MCF 10A (cell line): Measurements from ENCODE around the gene CPA3. TPM values are rescaled to one million over a fixed set of nuclear protein-coding genes. Genes with fewer than 3 reads are reported as not detected.

Source experiments
- BruUV-seq: library from RNA; stranded (reverse); fragments of 400-500 nt; replicated peaks from 2 replicates; lab custom pipeline; 2021; lab: Mats Ljungman, UMichigan
- CTCF ChIA-PET: fragments of 300-600 bp; sonication (Branson Sonifier 250); formaldehyde crosslinking; extraction: SDS; loops from one replicate; lab custom pipeline; 2021; ENCODE audit warnings: antibody characterized with exemption, inconsistent platforms; lab: Yijun Ruan, JAX
- POLR2A ChIA-PET: fragments of 300-600, 350-650 bp; sonication (Branson Sonifier 250); formaldehyde crosslinking; extraction: SDS; loops from one replicate; lab custom pipeline; 2020; ENCODE audit warnings: antibody characterized with exemption, inconsistent platforms; lab: Yijun Ruan, JAX
- DNase-seq: peaks from one replicate; pipeline ENCODE4 v3.0.0-alpha.2; 2018; ENCODE audit not compliant: unreplicated experiment
- H3K27ac Mint-ChIP-seq: one replicate; pipeline ENCODE4 v1.8.0; 2022; ENCODE audit warnings: mild to moderate bottlenecking, low read depth, mixed read lengths; ENCODE audit not compliant: unreplicated experiment
- H3K27me3 Mint-ChIP-seq: one replicate; pipeline ENCODE4 v1.8.0; 2022; ENCODE audit warnings: mixed read lengths; ENCODE audit not compliant: insufficient read depth, unreplicated experiment
- H3K36me3 Mint-ChIP-seq: one replicate; pipeline ENCODE4 v1.8.0; 2022; ENCODE audit warnings: mild to moderate bottlenecking, moderate library complexity, mixed read lengths; ENCODE audit not compliant: insufficient read depth, unreplicated experiment
- H3K4me1 Mint-ChIP-seq: one replicate; pipeline ENCODE4 v1.8.0; 2022; ENCODE audit warnings: mixed read lengths; ENCODE audit not compliant: insufficient read depth, unreplicated experiment
- H3K4me3 Mint-ChIP-seq: one replicate; pipeline ENCODE4 v1.8.0; 2022; ENCODE audit warnings: mild to moderate bottlenecking, moderate library complexity, mixed read lengths; ENCODE audit not compliant: unreplicated experiment
- H3K9me3 Mint-ChIP-seq: one replicate; pipeline ENCODE4 v1.8.0; 2022; ENCODE audit warnings: mixed read lengths; ENCODE audit not compliant: unreplicated experiment
- intact Hi-C: fragments of 100-400 bp; cut with micrococcal nuclease; formaldehyde crosslinking; loops from 2 replicates; pipeline ENCODE4 v1.14.1; 2022
- total RNA-seq: library from RNA; stranded (reverse); gene quantifications from 2 replicates; pipeline ENCODE4 v1.2.3, GENCODE V29; 2022
- TF ChIP-seq, protein P1 (sequence below): fragments of 200-600 bp; IDR thresholded peaks from one replicate; pipeline ENCODE4 v1.8.0; 2022; ENCODE audit warnings: antibody characterized with exemption, mild to moderate bottlenecking; ENCODE audit not compliant: unreplicated experiment

CPA3 gene
- total RNA-seq, 1 experiment from 2014 or later: not detected

DNA sequence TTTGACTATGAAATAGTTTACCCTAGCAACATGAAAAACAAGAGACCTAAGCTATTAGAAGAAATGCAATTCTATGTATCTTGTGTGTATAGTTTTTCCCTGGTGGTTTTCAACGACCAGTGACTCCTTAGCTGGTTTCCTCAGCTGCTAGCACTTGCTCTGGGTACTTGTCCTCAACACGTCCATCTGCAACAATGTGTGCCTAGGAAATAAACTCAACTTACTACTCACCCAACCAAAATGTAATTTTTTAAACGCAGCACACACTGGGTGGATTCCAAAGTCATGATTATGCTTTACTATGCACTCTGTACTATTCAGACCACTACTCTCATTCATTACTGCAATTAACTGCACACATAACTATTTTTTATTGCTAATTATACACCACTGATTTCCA lies 31.0 kb downstream of the CPA3 start:
- Mint-ChIP-seq H3K27ac (no peak overlapping the region), H3K9me3 (no peaks in the 10 kb centered on the region), H3K4me1 (no peaks in the 10 kb centered on the region), H3K36me3 (no peaks in the 10 kb centered on the region), H3K4me3 (no peak overlapping the region), H3K27me3 (peaks cover 89% of the 10 kb centered on the region)
- ChIA-PET POLR2A (interaction anchor here (0.7 kb wide), 1 partner anchor 16 kb away, joined by 3 read pairs; no protein-coding TSS in a partner anchor), CTCF (interaction anchor here (0.7 to 1.1 kb wide), 2 partner anchors 33 to 36 kb away, joined by 3 read pairs; no protein-coding TSS in a partner anchor)
- TF ChIP-seq, protein P1, sequence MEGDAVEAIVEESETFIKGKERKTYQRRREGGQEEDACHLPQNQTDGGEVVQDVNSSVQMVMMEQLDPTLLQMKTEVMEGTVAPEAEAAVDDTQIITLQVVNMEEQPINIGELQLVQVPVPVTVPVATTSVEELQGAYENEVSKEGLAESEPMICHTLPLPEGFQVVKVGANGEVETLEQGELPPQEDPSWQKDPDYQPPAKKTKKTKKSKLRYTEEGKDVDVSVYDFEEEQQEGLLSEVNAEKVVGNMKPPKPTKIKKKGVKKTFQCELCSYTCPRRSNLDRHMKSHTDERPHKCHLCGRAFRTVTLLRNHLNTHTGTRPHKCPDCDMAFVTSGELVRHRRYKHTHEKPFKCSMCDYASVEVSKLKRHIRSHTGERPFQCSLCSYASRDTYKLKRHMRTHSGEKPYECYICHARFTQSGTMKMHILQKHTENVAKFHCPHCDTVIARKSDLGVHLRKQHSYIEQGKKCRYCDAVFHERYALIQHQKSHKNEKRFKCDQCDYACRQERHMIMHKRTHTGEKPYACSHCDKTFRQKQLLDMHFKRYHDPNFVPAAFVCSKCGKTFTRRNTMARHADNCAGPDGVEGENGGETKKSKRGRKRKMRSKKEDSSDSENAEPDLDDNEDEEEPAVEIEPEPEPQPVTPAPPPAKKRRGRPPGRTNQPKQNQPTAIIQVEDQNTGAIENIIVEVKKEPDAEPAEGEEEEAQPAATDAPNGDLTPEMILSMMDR: no peak
- intact Hi-C loops: no loop called here
- DNase-seq: no peak
- BruUV-seq: no TSS peak

DNA sequence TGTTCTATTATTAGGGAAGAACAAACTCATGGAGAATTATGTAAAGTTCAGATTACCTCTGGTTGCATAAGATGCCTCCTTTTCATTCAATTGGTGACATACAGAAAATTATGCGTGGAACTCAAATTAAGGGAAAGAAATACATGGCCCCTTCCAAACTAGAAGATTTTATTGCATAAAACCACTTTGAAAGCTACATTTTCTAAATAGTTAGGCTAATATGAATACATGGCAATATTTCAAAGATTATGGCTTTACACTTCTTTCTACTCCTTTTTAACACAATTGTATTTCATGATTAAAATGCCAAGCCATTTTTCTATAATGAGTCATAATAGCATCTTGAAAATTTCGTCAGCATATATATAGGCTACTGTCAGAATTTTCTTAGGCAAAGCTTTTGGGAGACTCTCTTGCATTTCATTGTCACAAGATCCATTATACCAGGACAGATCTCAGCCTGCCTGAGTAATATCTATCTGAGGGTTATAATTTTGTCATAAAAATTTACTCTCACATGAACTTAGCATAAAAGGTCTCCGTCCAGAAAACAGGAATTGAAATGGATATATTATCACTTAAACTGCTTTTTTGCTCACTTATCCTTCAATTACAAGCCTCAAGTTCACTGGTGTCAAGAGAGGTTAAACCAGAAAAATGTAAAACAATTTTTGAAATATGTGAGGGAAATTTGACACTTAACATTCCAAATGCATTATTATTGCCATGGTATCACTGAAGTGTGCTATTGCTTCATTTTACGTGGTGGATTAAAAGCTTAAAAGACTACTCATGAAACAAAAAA lies 37.1 kb downstream of the CPA3 start:
- H3K27ac Mint-ChIP-seq: no peak overlapping the region
- no TSS peak for BruUV-seq
- TF ChIP-seq, protein P1: no peak
- intact Hi-C loops: no loop called here
- peak; percentile 11 for DNase-seq
- POLR2A ChIA-PET: no interaction called here
- H3K27me3 Mint-ChIP-seq: peaks cover 85% of the 10 kb centered on the region
- H3K4me1 Mint-ChIP-seq: peaks cover 8% of the 10 kb centered on the region
- H3K9me3 Mint-ChIP-seq: no peaks in the 10 kb centered on the region
- H3K36me3 Mint-ChIP-seq: no peaks in the 10 kb centered on the region
- H3K4me3 Mint-ChIP-seq: no peak overlapping the region
- CTCF ChIA-PET: interaction anchor here (0.6 to 1.0 kb wide), 2 partner anchors 47 to 51 kb away, joined by 3 to 4 read pairs; no protein-coding TSS in a partner anchor

DNA sequence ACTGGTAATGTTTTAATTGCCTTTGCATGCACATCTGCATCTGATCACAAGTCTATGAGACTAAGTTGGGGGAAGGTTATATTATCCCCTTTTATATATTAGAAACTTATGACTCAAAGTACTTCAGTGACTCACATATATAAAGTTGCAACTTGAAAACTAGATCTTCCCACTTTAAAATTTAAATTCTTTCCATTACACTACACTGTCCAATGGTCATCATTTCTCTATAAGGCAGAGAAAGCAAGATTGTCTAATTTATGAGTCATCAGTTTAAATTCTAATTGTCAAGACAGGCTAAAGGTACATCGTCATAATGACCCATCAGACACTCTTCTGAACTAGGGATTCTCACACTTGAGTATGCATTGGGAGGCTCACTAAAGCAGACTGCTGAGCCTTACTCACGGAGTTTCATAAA lies 37.9 kb downstream of the CPA3 start:
- TF ChIP-seq, protein P1: no peak
- Mint-ChIP-seq H3K27me3 (peaks cover 85% of the 10 kb centered on the region), H3K9me3 (no peaks in the 10 kb centered on the region), H3K4me1 (peaks cover 8% of the 10 kb centered on the region), H3K36me3 (no peaks in the 10 kb centered on the region), H3K27ac (no peak overlapping the region), H3K4me3 (no peak overlapping the region)
- peak; percentile 17 for DNase-seq
- ChIA-PET POLR2A (no interaction called here), CTCF (no interaction called here)
- intact Hi-C loops: no loop called here
- BruUV-seq: no TSS peak

DNA sequence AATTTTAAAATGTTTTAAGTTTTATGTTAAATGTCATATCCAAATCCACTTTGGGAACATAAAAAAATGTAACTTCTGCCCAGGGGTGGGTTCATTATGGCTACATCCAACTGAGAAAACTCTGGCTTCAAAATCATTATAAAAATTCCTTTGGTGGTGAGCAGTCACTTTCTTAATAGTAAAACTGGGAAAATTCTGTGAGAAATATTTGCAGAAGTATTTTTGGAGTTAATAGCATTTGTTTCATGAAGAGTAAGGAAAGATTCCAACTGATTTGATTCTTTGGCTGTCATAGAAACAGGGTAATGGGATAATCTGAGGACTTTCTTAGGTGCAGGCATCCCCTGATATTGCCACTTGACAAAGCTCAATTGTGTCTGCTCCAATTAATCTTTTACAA lies 38.8 kb downstream of the CPA3 start:
- ChIA-PET CTCF (no interaction called here), POLR2A (no interaction called here)
- BruUV-seq: no TSS peak
- intact Hi-C loops: no loop called here
- no peak overlapping the region for H3K27ac Mint-ChIP-seq
- TF ChIP-seq, protein P1: no peak
- DNase-seq: no peak
- H3K4me1 Mint-ChIP-seq: peaks cover 8% of the 10 kb centered on the region
- H3K9me3 Mint-ChIP-seq: no peaks in the 10 kb centered on the region
- H3K27me3 Mint-ChIP-seq: peaks cover 92% of the 10 kb centered on the region
- H3K4me3 Mint-ChIP-seq: no peak overlapping the region
- no peaks in the 10 kb centered on the region for H3K36me3 Mint-ChIP-seq
